Osteocyte (in vitro differentiated cells): ENCODE results near the gene RIN2. TPM values are rescaled to one million over a fixed set of nuclear protein-coding genes. Genes with fewer than 3 reads are reported as not detected.

Experiments
- DNase-seq: peaks from one replicate; pipeline ENCODE4 v3.0.0; 2021; ENCODE audit warnings: mixed read lengths; ENCODE audit not compliant: unreplicated experiment; ENCODE audit errors: extremely low spot score
- H3K27ac Mint-ChIP-seq: one replicate; pipeline ENCODE4 v1.8.0; 2021; ENCODE audit warnings: mild to moderate bottlenecking, mixed read lengths; ENCODE audit not compliant: unreplicated experiment
- H3K27me3 Mint-ChIP-seq: one replicate; pipeline ENCODE4 v1.8.0; 2021; ENCODE audit warnings: mixed read lengths; ENCODE audit not compliant: unreplicated experiment
- H3K36me3 Mint-ChIP-seq: one replicate; pipeline ENCODE4 v1.8.0; 2021; ENCODE audit warnings: mixed read lengths; ENCODE audit not compliant: unreplicated experiment
- H3K4me1 Mint-ChIP-seq: one replicate; pipeline ENCODE4 v1.8.0; 2021; ENCODE audit warnings: mixed read lengths; ENCODE audit not compliant: unreplicated experiment
- H3K4me3 Mint-ChIP-seq: one replicate; pipeline ENCODE4 v1.8.0; 2021; ENCODE audit warnings: mild to moderate bottlenecking, moderate library complexity, mixed read lengths; ENCODE audit not compliant: unreplicated experiment
- H3K9me3 Mint-ChIP-seq: one replicate; pipeline ENCODE4 v1.8.0; 2021; ENCODE audit warnings: mixed read lengths; ENCODE audit not compliant: unreplicated experiment
- total RNA-seq: library from RNA; stranded (reverse); gene quantifications from 2 replicates; pipeline ENCODE4 v1.2.1, GENCODE V29; 2021
- TF ChIP-seq, protein P1 (sequence below): fragments of 200-600 bp; sonication (generic); IDR thresholded peaks from 2 replicates; pipeline ENCODE4 v1.5.0; 2021; ENCODE audit warnings: antibody characterized with exemption, mild to moderate bottlenecking, moderate library complexity

The RIN2 gene
- total RNA-seq, 1 donor from 2014 or later, result 47.0 TPM

DNA sequence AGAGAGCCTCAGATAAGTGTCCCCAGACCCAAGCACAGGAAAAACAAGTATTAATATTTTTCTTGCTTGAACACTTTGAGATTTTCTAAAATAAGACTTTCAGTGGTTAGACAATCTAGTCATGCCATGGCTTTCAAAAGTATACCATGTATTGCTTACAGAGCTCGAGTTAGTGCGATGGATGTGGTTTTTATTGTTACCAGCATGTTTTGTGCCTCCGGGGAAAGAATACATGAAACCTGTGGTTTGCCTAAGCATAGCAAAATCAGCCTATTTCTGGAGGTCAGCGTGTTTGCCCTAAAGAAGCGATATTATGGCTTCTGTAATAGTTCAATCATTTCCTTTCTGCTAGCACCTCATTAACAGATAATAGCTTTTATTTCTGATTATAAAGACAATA is 21.6 kb downstream of the RIN2 start:
- peak overlapping the region; percentile 41 for H3K27ac Mint-ChIP-seq
- no peak for DNase-seq
- peaks cover 37% of the 10 kb centered on the region for H3K4me1 Mint-ChIP-seq
- no peaks in the 10 kb centered on the region for H3K27me3 Mint-ChIP-seq
- peaks cover 2% of the 10 kb centered on the region for H3K36me3 Mint-ChIP-seq
- TF ChIP-seq, protein P1, sequence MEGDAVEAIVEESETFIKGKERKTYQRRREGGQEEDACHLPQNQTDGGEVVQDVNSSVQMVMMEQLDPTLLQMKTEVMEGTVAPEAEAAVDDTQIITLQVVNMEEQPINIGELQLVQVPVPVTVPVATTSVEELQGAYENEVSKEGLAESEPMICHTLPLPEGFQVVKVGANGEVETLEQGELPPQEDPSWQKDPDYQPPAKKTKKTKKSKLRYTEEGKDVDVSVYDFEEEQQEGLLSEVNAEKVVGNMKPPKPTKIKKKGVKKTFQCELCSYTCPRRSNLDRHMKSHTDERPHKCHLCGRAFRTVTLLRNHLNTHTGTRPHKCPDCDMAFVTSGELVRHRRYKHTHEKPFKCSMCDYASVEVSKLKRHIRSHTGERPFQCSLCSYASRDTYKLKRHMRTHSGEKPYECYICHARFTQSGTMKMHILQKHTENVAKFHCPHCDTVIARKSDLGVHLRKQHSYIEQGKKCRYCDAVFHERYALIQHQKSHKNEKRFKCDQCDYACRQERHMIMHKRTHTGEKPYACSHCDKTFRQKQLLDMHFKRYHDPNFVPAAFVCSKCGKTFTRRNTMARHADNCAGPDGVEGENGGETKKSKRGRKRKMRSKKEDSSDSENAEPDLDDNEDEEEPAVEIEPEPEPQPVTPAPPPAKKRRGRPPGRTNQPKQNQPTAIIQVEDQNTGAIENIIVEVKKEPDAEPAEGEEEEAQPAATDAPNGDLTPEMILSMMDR, result no peak
- no peaks in the 10 kb centered on the region for H3K9me3 Mint-ChIP-seq
- H3K4me3 Mint-ChIP-seq, result no peak overlapping the region

DNA sequence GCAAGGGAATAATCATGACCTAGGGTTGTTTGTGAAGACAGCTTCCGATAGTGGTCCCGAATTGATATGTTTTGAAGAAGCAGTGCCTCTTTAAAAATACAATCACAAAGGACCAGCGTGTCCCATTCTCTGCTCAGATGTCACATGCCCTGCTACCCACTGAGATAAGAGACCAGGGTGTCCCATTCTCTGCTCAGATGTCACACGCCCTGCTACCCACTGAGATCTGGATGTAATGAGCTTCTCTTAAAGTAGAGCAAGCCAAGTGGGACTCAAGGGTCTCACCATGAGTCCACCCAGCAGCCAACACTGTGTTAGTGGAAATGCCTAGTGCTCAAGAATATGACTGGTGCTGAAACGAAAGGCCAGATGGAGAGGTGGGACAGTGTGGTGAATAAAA is 22.2 kb downstream of the RIN2 start:
- Mint-ChIP-seq H3K9me3 (no peaks in the 10 kb centered on the region), H3K4me3 (no peak overlapping the region), H3K27ac (peak overlapping the region; percentile 41), H3K4me1 (peaks cover 44% of the 10 kb centered on the region), H3K36me3 (peaks cover 2% of the 10 kb centered on the region), H3K27me3 (no peaks in the 10 kb centered on the region)
- no peak for DNase-seq
- TF ChIP-seq, protein P1, result no peak

DNA sequence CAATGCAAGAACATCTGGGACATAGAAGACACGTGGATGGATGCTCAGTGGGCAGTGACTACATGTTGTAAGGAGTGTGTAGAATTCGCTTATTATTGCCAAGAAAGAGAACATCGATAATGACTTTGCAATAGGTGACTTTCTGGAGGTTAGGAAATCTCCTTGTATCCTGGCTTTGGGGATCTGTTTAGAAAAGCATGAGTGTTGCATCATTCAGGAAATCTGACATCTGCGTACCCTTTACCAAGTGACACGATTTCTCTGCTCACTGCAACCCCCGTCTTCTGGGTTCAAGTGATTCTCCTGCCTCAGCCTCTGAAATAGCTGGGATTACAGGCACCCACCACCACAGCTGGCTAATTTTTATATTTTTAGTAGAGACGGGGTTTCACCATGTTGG is 23.2 kb downstream of the RIN2 start:
- H3K36me3 Mint-ChIP-seq, result peaks cover 2% of the 10 kb centered on the region
- DNase-seq, result no peak
- TF ChIP-seq, protein P1, result no peak
- no peak overlapping the region for H3K4me3 Mint-ChIP-seq
- H3K9me3 Mint-ChIP-seq, result no peaks in the 10 kb centered on the region
- H3K4me1 Mint-ChIP-seq, result peaks cover 52% of the 10 kb centered on the region
- no peaks in the 10 kb centered on the region for H3K27me3 Mint-ChIP-seq
- H3K27ac Mint-ChIP-seq, result no peak overlapping the region

DNA sequence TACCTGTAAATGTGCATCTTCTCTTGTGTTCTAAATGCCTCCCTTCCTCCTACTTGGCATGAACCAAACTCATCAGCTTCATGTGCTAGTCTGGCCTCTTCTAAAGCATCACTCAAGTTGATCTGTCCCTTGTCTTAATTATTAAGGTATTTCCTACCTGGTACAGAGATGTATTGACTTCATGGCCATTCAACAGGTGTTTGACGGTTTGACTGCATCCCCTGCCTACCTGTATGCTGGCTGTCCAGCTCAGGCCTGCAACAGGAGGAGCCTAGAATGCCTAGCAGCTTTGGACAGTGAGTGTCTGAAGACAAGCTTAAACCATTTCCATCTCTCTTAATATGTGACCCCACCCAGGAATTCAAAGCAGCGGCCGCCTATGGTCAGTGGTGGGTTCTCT is 24.6 kb downstream of the RIN2 start:
- H3K27me3 Mint-ChIP-seq, result no peaks in the 10 kb centered on the region
- peak overlapping the region; percentile 9 for H3K27ac Mint-ChIP-seq
- H3K9me3 Mint-ChIP-seq, result no peaks in the 10 kb centered on the region
- no peak for DNase-seq
- TF ChIP-seq, protein P1, result no peak
- H3K36me3 Mint-ChIP-seq, result peaks cover 2% of the 10 kb centered on the region
- peaks cover 60% of the 10 kb centered on the region for H3K4me1 Mint-ChIP-seq
- no peak overlapping the region for H3K4me3 Mint-ChIP-seq

DNA sequence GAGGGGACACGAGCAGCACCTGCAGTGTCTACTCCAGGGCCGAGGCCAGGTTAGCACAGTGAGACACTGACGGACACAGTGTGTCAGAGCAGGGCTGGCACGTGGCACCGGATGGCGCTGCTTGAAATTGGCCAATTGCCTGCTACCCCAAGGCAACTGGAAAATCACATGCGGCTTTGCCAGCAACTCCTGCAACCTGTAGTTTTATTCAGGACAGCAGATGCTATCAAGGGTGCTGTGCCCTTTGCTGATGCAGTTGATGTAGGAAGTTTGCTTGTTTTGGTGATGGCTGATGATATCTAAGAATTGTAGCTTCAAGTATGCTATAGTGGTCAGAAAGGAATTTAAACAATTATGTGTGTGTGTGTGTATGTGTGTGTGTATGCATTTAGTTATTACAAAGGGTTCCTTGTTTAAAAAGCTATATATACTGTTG is 25.9 kb downstream of the RIN2 start:
- DNase-seq, result no peak
- peaks cover 56% of the 10 kb centered on the region for H3K4me1 Mint-ChIP-seq
- peaks cover 7% of the 10 kb centered on the region for H3K36me3 Mint-ChIP-seq
- H3K4me3 Mint-ChIP-seq, result no peak overlapping the region
- H3K27ac Mint-ChIP-seq, result peak overlapping the region; percentile 92
- TF ChIP-seq, protein P1, result no peak
- no peaks in the 10 kb centered on the region for H3K27me3 Mint-ChIP-seq
- H3K9me3 Mint-ChIP-seq, result no peaks in the 10 kb centered on the region
